Stimulated activated CD4-positive, alpha-beta T cell treated with anti-CD3 and anti-CD28 coated beads, Interleukin-4, amount 100 ng/mL, for 4 hours (primary cell): ENCODE measurements around the gene NOC3L.
"Not testable (repeated sequence)": the region's sequence is repeated elsewhere in the genome, so short reads cannot be mapped to it uniquely, and the experiment has no call there.

Experiments used
- DNase-seq, 2 experiments: peaks; one replicate each; pipeline ENCODE4 v3.0.0-alpha.2; 2020

NOC3L gene

GRCh38 chr10:94362360-94363250 is at the start of gene NOC3L:
Gene NOC3L, minus strand, starts transcription at chr10:94362939. Its CDS starts 101 bp downstream, at chr10:94362838.
- peak; percentile 96 to 98 for DNase-seq

- no peak for DNase-seq
Observed at GRCh38 chr10:94412449-94412848, 49.7 kb upstream of the NOC3L start.

GRCh38 chr10:94411304-94411703 is 48.6 kb upstream of the NOC3L start:
- DNase-seq, result no peak

- no peak for DNase-seq
Observed at GRCh38 chr10:94409021-94409657, 46.4 kb upstream of the NOC3L start.

- DNase-seq, result no peak
Observed at GRCh38 chr10:94407668-94408067, 44.9 kb upstream of the NOC3L start.

- DNase-seq, result no peak
Observed at GRCh38 chr10:94405406-94405805, 42.7 kb upstream of the NOC3L start.

- peak in 1 of 2 experiments; percentile 4 for DNase-seq
Observed at GRCh38 chr10:94403380-94404213, 40.9 kb upstream of the NOC3L start.

- peak in 1 of 2 experiments; percentile 2 for DNase-seq
Observed at GRCh38 chr10:94402843-94403379, 40.2 kb upstream of the NOC3L start.

GRCh38 chr10:94402204-94402842 is 39.6 kb upstream of the NOC3L start, which contains the start of gene TBC1D12:
Gene TBC1D12, plus strand, starts transcription at chr10:94402541. Its CDS starts 73 bp downstream, at chr10:94402614.
- peak; percentile 10 to 23 for DNase-seq

- DNase-seq, result no peak
Observed at GRCh38 chr10:94398762-94399161, 36.0 kb upstream of the NOC3L start.

GRCh38 chr10:94397549-94398370 is 35.0 kb upstream of the NOC3L start:
- no peak for DNase-seq

GRCh38 chr10:94392117-94392516 is 29.4 kb upstream of the NOC3L start:
- DNase-seq, result not testable (repeated sequence)

- DNase-seq, result not testable (repeated sequence)
Observed at GRCh38 chr10:94385733-94386132, 23.0 kb upstream of the NOC3L start.

- no peak for DNase-seq
Observed at GRCh38 chr10:94383530-94383929, 20.8 kb upstream of the NOC3L start.

GRCh38 chr10:94376865-94377264 is 14.1 kb upstream of the NOC3L start:
- no peak for DNase-seq

GRCh38 chr10:94375374-94375773 is 12.6 kb upstream of the NOC3L start:
- DNase-seq, result no peak

GRCh38 chr10:94370501-94370900 is 7.8 kb upstream of the NOC3L start:
- no peak for DNase-seq

GRCh38 chr10:94366382-94366781 is 3.6 kb upstream of the NOC3L start:
- no peak for DNase-seq

- DNase-seq, result no peak
Observed at GRCh38 chr10:94364482-94364881, 1.7 kb upstream of the NOC3L start.

GRCh38 chr10:94363251-94363565 is 469 bp upstream of the NOC3L start:
- no peak for DNase-seq

- DNase-seq, result no peak
Observed at GRCh38 chr10:94361171-94361794, 1.5 kb downstream of the NOC3L start.
